HepG2 (cell line): Measurements from ENCODE around the gene SCUBE1. TPM values are rescaled to one million over a fixed set of nuclear protein-coding genes. Genes with fewer than 3 reads are reported as not detected.

Experiments
- CCDC6 ChIP-seq: sonication (generic); formaldehyde crosslinking; IDR thresholded peaks from 2 replicates; pipeline ENCODE4 v1.8.1; 2022; ENCODE audit warnings: mild to moderate bottlenecking, missing genetic modification reagents, moderate library complexity
- ELF3 ChIP-seq: IDR thresholded peaks from 2 replicates; pipeline ENCODE4 v1.6.1; 2016; ENCODE audit warnings: missing genetic modification reagents, missing compliant biosample characterization
- FOSL2 ChIP-seq: sonication (generic); formaldehyde crosslinking; IDR thresholded peaks from 2 replicates; pipeline ENCODE4 v1.4.0; 2020; ENCODE audit warnings: missing genetic modification reagents
- FOXO1 ChIP-seq: sonication (generic); formaldehyde crosslinking; IDR thresholded peaks from 2 replicates; pipeline ENCODE4 v1.4.0; 2020; ENCODE audit warnings: missing genetic modification reagents
- GATAD1 ChIP-seq: IDR thresholded peaks from 2 replicates; pipeline ENCODE4 v1.6.1; 2016; ENCODE audit warnings: missing genetic modification reagents, missing compliant biosample characterization
- GATAD2A ChIP-seq: IDR thresholded peaks from 2 replicates; pipeline ENCODE4 v1.6.1; 2016
- HIVEP1 ChIP-seq: sonication (generic); formaldehyde crosslinking; IDR thresholded peaks from 2 replicates; pipeline ENCODE4 v1.4.0; 2020; ENCODE audit warnings: mild to moderate bottlenecking, missing genetic modification reagents
- MYC ChIP-seq: sonication (generic); formaldehyde crosslinking; IDR thresholded peaks from 2 replicates; pipeline ENCODE4 v1.9.0; 2021; ENCODE audit warnings: missing genetic modification reagents, borderline replicate concordance
- NONO ChIP-seq, 2 experiments: fragments of 450-650 bp in 1 of 2; sonication (generic) in 1 of 2; formaldehyde crosslinking in 1 of 2; IDR thresholded peaks in 1 of 2; conservative IDR thresholded peaks in 1 of 2; 2 replicates each; pipeline versions ENCODE4 v1.6.1 to v1.8.0; 2017 to 2022; ENCODE audit warnings: mild to moderate bottlenecking in 1 of 2, missing genetic modification reagents in 1 of 2, moderate library complexity in 1 of 2
- NRL ChIP-seq: sonication (generic); formaldehyde crosslinking; IDR thresholded peaks from 2 replicates; pipeline ENCODE4 v1.5.0; 2020; ENCODE audit warnings: missing genetic modification reagents, mild to moderate bottlenecking, moderate library complexity, borderline replicate concordance
- SAP130 ChIP-seq: IDR thresholded peaks from 2 replicates; pipeline ENCODE4 v1.6.1; 2016; ENCODE audit warnings: low read depth
- SMC3 ChIP-seq: IDR thresholded peaks from 2 replicates; pipeline ENCODE4 v1.6.1; 2011; ENCODE audit warnings: low read length, improper control_type of control experiment
- SOX5 ChIP-seq: IDR thresholded peaks from 2 replicates; pipeline ENCODE4 v1.6.1; 2016; ENCODE audit warnings: borderline replicate concordance
- TSC22D2 ChIP-seq: sonication (generic); formaldehyde crosslinking; IDR thresholded peaks from 2 replicates; pipeline ENCODE4 v1.5.1; 2020; ENCODE audit warnings: missing genetic modification reagents, mild to moderate bottlenecking, borderline replicate concordance
- ZBTB7B ChIP-seq: sonication (generic); formaldehyde crosslinking; IDR thresholded peaks from 2 replicates; pipeline ENCODE4 v1.4.0; 2020; ENCODE audit warnings: missing genetic modification reagents
- ZNF160 ChIP-seq: sonication (generic); formaldehyde crosslinking; IDR thresholded peaks from 2 replicates; pipeline ENCODE4 v1.8.0; 2022; ENCODE audit warnings: mild to moderate bottlenecking, inconsistent platforms, missing genetic modification reagents
- ZNF232 ChIP-seq: sonication (generic); formaldehyde crosslinking; IDR thresholded peaks from 2 replicates; pipeline ENCODE4 v1.4.0; 2020; ENCODE audit warnings: missing genetic modification reagents, borderline replicate concordance
- ZNF331 ChIP-seq: sonication (generic); formaldehyde crosslinking; IDR thresholded peaks from 2 replicates; pipeline ENCODE4 v1.4.0; 2020; ENCODE audit warnings: missing genetic modification reagents
- ZNF337 ChIP-seq: sonication (generic); formaldehyde crosslinking; IDR thresholded peaks from 2 replicates; pipeline ENCODE4 v1.5.1; 2020; ENCODE audit warnings: missing genetic modification reagents, low read depth, mild to moderate bottlenecking, borderline replicate concordance
- ZNF350 ChIP-seq: sonication (generic); formaldehyde crosslinking; IDR thresholded peaks from 2 replicates; pipeline ENCODE4 v1.4.0; 2020; ENCODE audit warnings: mild to moderate bottlenecking, low read depth, missing genetic modification reagents, borderline replicate concordance
- ZNF569 ChIP-seq: sonication (generic); formaldehyde crosslinking; IDR thresholded peaks from 2 replicates; pipeline ENCODE4 v1.5.0; 2020; ENCODE audit warnings: mild to moderate bottlenecking, missing genetic modification reagents, moderate library complexity, borderline replicate concordance
- ZSCAN29 ChIP-seq: sonication (generic); formaldehyde crosslinking; conservative IDR thresholded peaks from 2 replicates; pipeline ENCODE4 v1.4.0; 2020; ENCODE audit warnings: mild to moderate bottlenecking, missing genetic modification reagents
- polyA plus RNA-seq, 8 experiments: library from polyadenylated mRNA; depleted of rRNA in 3 of 8; stranded (reverse) in 7 of 8; unstranded in 1 of 8; fragments of >200 nt; fragmentation: Illumina TruSeq in 4 of 8; extraction: Trizol in 4 of 8; gene quantifications; 2 replicates each; pipeline versions ENCODE4 v1.2.1 to v1.2.3, GENCODE V29; 2011 to 2016; ENCODE audit warnings: low read depth in 4 of 8, missing spikeins in 1 of 8, mixed read lengths in 1 of 8; ENCODE audit not compliant: insufficient read depth in 1 of 8
- total RNA-seq, 5 experiments: library from RNA; depleted of rRNA; stranded (reverse); fragments of >200 nt; fragmentation: Illumina TruSeq; extraction: Trizol; gene quantifications; 2 replicates each; pipeline ENCODE4 v1.2.3, GENCODE V29; 2016; ENCODE audit warnings: low read depth in 1 of 5
- TF ChIP-seq, protein P1 (sequence below): sonication (generic); formaldehyde crosslinking; IDR thresholded peaks from 2 replicates; pipeline ENCODE4 v1.4.0; 2020; ENCODE audit warnings: missing genetic modification reagents
- TF ChIP-seq, protein P2 (sequence below): IDR thresholded peaks from 2 replicates; pipeline ENCODE4 v1.6.1; 2018; ENCODE audit warnings: missing genetic modification reagents
- TF ChIP-seq, protein P3 (sequence below): IDR thresholded peaks from 2 replicates; pipeline ENCODE4 v1.6.1; 2016; ENCODE audit warnings: low read depth, borderline replicate concordance
- TF ChIP-seq, protein P4 (sequence below): IDR thresholded peaks from 2 replicates; pipeline ENCODE4 v1.6.1; 2018; ENCODE audit warnings: missing genetic modification reagents, mild to moderate bottlenecking, missing compliant biosample characterization
- TF ChIP-seq, protein P5 (sequence below): sonication (generic); formaldehyde crosslinking; IDR thresholded peaks from 2 replicates; pipeline ENCODE4 v1.9.0; 2022; ENCODE audit warnings: low read depth, missing genetic modification reagents

The SCUBE1 gene
- total and polyA plus RNA-seq, 2 of the 13 experiments (the other 11 are each of a cell fraction or from before 2014, with no cell fraction given), result under 0.01 to 0.05 TPM

DNA sequence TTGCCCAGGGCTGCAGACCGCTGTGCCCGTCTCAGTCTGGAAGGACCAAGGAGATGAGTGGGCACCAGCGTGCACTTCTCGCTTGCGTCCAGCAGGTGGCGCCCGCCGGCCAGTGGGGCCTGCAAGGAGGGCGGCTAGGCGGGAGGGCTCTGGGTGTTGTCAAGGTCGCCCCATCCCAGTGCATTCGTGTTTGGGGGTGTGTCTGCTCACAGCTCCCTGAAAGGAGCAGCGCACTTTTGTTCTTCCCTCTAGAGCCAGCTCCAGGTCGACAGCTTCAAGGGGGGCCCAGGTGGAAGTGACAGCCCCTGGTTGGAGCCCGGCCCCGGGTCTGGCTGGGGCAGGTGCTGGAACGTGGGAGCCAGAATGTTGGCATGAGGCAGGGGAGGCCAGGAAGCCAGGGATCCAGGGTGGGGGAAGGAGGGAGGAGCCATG is 45.3 kb upstream of the SCUBE1 start (continued):
- TF ChIP-seq NONO (IDR thresholded peaks at IDR 0.05) (no peak), NONO (CRISPR knock-in tag; conservative IDR thresholded peaks at IDR 0.05) (peak; percentile 71), CCDC6 (CRISPR knock-in tag) (no peak), FOSL2 (CRISPR knock-in tag) (peak; percentile 44; the same call in 1 of the 2 replicates), NRL (CRISPR knock-in tag) (peak; percentile 38; the same call in 1 of the 2 replicates), SOX5 (0 out of 2 replicates have a peak, but pooled peaks have one; percentile 10), ZNF350 (peak; percentile 30; the same call in 1 of the 2 replicates), ZNF569 (no peak), GATAD1 (CRISPR knock-in tag) (0 out of 2 replicates have a peak, but pooled peaks have one; percentile 17), FOXO1 (CRISPR knock-in tag) (peak; percentile 70), TSC22D2 (CRISPR knock-in tag) (0 out of 2 replicates have a peak, but pooled peaks have one; percentile 31), ZNF337 (CRISPR knock-in tag) (no peak), SAP130 (CRISPR knock-in tag) (peak; percentile 37; the same call in 1 of the 2 replicates), ZNF160 (CRISPR knock-in tag) (no peak), GATAD2A (CRISPR knock-in tag) (peak; percentile 37; the same call in 1 of the 2 replicates), HIVEP1 (0 out of 2 replicates have a peak, but pooled peaks have one; percentile 26), ZNF331 (CRISPR knock-in tag) (peak; percentile 60; the same call in 1 of the 2 replicates), ZNF232 (CRISPR knock-in tag) (peak; percentile 51; the same call in 1 of the 2 replicates), ZSCAN29 (0 out of 2 replicates have a peak, but pooled peaks have one; percentile 16), ZBTB7B (peak; percentile 68; the same call in 1 of the 2 replicates), SMC3 (peak; percentile 39; the same call in 1 of the 2 replicates), MYC (CRISPR knock-in tag) (peak; percentile 26; the same call in 1 of the 2 replicates), ELF3 (CRISPR knock-in tag) (0 out of 2 replicates have a peak, but pooled peaks have one; percentile 36)
- TF ChIP-seq, protein P1, sequence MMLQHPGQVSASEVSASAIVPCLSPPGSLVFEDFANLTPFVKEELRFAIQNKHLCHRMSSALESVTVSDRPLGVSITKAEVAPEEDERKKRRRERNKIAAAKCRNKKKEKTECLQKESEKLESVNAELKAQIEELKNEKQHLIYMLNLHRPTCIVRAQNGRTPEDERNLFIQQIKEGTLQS, result 0 out of 2 replicates have a peak, but pooled peaks have one; percentile 33
- TF ChIP-seq, protein P2, sequence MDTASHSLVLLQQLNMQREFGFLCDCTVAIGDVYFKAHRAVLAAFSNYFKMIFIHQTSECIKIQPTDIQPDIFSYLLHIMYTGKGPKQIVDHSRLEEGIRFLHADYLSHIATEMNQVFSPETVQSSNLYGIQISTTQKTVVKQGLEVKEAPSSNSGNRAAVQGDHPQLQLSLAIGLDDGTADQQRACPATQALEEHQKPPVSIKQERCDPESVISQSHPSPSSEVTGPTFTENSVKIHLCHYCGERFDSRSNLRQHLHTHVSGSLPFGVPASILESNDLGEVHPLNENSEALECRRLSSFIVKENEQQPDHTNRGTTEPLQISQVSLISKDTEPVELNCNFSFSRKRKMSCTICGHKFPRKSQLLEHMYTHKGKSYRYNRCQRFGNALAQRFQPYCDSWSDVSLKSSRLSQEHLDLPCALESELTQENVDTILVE (CRISPR knock-in tag), result 0 out of 2 replicates have a peak, but pooled peaks have one; percentile 58
- TF ChIP-seq, protein P3, sequence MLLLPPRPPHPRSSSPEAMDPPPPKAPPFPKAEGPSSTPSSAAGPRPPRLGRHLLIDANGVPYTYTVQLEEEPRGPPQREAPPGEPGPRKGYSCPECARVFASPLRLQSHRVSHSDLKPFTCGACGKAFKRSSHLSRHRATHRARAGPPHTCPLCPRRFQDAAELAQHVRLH (CRISPR knock-in tag), result peak; percentile 69; the same call in 1 of the 2 replicates
- TF ChIP-seq, protein P4, sequence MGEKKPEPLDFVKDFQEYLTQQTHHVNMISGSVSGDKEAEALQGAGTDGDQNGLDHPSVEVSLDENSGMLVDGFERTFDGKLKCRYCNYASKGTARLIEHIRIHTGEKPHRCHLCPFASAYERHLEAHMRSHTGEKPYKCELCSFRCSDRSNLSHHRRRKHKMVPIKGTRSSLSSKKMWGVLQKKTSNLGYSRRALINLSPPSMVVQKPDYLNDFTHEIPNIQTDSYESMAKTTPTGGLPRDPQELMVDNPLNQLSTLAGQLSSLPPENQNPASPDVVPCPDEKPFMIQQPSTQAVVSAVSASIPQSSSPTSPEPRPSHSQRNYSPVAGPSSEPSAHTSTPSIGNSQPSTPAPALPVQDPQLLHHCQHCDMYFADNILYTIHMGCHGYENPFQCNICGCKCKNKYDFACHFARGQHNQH, result peak; percentile 34; the same call in 1 of the 2 replicates
- TF ChIP-seq, protein P5, sequence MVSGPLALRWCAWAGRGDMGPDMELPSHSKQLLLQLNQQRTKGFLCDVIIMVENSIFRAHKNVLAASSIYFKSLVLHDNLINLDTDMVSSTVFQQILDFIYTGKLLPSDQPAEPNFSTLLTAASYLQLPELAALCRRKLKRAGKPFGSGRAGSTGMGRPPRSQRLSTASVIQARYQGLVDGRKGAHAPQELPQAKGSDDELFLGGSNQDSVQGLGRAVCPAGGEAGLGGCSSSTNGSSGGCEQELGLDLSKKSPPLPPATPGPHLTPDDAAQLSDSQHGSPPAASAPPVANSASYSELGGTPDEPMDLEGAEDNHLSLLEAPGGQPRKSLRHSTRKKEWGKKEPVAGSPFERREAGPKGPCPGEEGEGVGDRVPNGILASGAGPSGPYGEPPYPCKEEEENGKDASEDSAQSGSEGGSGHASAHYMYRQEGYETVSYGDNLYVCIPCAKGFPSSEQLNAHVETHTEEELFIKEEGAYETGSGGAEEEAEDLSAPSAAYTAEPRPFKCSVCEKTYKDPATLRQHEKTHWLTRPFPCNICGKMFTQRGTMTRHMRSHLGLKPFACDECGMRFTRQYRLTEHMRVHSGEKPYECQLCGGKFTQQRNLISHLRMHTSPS (CRISPR knock-in tag), result 0 out of 2 replicates have a peak, but pooled peaks have one; percentile 35
